GM04504 (cell line): ENCODE data around the gene CCDC12.

Experiments
- DNase-seq: peaks from one replicate; pipeline ENCODE4 v3.0.0-alpha.2; 2012; ENCODE audit warnings: low read depth

The CCDC12 gene

DNA sequence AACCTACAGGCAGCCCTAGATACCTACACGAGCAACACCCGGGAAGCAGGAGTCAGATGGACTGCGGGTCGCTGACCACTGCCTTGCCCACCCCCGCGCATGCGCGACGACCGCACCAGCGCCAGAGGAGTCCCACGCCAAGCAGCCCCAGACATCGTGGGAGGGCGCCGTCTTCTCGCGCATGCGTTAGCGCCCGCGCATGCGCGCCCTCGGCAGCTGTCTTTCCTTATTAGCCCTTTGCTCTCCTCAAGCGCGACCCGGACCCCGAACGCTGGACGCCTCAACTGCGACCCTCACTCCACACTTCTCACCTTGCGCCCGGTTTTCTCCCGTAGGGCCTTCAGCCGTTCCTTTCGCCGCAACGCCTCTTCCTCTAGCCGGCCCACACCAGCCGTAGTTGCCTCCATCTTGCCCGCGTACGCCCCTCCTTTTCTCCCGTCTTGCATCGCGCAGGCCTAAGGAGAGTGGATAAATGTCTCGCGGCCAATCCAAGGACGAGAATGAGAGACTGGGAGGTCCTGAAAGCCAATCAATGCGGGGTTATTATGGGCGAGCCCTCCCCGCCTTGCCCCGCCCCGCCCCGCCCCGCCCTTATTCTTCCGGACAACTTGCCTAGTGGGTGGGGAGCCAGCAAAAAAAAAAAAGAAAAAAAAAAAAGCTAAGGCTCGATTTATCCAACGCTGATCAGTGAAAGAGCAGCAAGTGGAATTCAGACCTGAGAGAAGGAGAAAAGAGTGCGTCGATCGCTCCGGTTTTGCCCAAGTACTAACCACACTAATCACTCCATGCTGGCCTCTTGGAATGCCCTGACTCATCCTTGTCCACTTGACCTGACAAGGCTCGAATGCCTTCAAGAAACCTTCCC, at the start of gene CCDC12:
Gene CCDC12, minus strand, starts transcription at position 420 of the 865 bp plus-strand sequence. Its CDS starts 13 bp downstream, at position 407.
- peak; percentile 99 for DNase-seq

DNA sequence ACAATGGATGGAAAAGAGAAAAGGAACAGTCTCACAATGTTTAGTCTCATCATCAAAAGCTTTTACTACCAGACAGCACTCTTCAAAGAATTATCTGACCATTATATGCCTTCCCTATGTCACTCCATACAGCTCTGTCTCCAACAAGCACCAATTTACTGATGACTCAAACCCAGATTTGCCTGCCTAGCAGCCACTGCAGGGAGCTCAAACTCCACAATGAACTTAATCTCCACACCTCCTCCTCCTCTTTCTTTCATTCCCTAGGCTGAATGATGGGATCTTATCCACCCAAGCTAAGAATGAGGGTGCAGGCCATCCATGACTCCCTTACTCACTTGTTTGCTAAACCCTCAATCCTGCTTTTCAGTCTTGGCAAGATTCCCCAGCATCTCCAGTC, 48.4 kb upstream of the CCDC12 start:
- DNase-seq: no peak

DNA sequence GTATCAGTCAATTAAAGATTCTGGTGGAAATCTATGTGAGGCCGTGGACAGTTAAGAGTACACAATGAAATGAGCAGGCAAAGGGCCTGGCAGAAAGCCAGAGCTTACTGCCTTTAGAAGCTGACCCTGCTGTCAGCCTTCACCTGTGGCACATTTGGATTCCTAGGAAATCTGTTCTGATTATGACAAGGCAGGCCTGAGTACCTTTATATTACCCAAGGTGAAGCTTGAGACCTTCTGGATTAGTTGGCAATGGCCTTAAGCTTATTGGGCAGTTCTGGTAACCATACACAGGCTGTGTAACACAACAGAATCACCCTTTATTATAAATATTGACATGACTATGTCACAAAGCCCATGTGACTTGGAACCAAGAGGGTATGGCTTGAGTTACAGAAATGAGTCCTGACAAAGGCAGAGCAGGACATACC, 46.1 kb upstream of the CCDC12 start:
- no peak for DNase-seq

DNA sequence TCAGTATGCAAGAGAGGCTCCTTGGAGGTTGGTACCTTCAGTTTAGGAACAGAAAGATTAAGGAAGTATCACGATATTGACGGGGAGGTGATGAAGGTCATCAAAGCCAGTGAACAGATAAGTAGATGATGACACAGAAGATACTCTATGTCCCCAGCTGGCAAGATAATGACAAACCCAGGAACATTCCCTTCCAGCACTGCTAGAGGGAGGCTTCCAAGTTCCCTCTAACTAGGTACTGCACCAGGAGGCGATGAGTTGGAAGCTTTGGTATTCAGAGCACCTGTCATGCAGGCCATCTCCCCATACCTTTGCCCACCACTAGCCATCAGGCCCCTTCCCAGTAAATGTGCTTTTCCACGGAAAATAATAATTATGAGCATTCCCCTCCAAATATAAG, 43.8 kb upstream of the CCDC12 start:
- DNase-seq: no peak

DNA sequence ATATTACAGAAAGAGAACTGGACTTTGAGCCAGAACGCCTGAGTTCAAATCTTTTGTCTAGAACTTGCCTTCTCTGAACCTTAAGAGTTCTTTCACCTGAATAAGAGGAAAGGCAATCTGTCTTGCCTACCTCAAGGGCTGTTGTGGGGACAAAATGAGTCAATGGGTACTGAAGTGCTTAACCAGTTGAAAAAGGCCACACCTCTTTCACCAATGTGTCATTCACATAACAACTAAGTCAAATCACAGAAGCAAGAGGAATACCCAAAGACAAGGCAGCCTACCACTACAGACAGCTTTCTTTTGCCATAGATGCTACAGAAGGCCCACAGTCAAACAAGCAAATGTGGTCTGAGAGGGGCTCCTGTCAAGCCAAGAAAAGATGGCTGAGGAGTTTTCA, 42.7 kb upstream of the CCDC12 start:
- DNase-seq: no peak

DNA sequence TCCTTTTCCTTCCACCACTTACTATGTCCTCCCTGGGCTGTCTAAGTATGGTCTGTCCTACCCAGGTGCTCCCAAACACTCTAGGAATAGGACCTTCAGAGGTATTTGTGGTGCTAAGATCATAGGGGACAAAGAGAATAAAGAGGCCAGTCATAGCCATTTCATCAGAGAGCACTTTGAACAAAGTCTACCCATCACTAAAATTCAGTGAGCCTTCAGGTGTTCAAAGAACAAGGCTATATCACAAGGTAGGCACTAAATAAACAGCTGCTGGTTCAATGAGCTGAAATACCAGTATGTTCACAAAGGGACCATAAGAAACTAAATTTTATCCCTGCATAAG, 41.7 kb upstream of the CCDC12 start:
- DNase-seq: no peak

DNA sequence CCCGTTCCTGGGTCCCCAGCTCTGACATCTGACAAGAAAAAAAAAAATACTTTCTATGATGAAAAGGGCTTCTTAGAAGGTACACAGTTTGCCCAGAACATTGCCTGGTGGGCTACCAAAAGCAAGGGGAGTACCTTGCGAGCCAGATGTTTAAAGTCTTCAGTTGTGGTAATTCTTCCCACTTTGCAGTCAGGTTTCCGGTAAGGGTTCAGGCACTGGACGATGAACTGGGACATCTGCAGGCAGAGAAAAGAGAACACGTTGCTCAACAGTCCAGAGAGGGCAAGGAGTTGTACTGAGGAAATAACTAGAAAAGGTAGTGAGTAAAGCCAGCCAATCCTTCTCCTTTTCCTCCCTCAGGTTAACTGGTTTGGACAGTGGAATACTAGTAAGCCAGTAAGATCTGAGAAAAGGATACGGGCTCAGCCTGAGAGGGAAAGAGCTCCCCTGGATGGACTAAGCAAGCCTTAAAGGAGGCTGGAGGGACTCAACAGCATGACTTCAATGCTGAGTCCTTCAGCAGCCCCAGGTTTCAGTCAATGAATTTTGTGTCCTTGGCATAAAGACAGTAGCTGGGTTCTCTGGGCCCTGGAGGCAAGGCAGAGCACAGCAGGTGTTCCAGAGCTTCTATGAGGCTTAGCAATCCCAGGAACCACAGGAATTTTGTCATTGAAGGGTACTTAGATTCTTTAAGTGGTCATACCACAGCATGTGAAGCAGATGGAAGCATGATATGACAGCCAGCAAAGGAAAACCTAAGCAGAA, 41.1 kb upstream of the CCDC12 start:
- no peak for DNase-seq

DNA sequence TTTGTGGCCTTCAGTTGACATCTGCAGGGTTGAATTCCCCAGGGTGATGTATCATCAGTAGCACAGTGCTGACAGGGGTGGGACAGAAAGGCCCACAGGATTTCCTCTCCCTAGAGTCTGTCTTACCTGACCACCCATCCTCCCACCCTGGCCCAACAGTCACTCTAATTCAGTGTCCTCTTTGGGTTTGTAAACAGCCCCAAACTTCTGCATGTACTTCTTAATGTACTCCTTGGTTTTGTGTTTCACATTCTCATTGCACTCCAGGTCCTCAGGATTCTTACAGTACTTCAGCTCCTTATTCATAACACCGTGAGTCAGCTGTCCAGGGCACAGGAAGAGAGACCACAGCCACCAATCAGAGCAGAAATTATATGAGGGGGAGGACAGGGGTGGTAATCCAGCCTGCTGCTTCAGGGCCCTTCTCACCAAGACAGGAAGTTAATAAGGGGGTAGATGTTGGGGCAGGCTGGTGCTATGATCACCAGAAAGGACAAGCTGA, 40.4 kb upstream of the CCDC12 start:
- DNase-seq: peak; percentile 61

DNA sequence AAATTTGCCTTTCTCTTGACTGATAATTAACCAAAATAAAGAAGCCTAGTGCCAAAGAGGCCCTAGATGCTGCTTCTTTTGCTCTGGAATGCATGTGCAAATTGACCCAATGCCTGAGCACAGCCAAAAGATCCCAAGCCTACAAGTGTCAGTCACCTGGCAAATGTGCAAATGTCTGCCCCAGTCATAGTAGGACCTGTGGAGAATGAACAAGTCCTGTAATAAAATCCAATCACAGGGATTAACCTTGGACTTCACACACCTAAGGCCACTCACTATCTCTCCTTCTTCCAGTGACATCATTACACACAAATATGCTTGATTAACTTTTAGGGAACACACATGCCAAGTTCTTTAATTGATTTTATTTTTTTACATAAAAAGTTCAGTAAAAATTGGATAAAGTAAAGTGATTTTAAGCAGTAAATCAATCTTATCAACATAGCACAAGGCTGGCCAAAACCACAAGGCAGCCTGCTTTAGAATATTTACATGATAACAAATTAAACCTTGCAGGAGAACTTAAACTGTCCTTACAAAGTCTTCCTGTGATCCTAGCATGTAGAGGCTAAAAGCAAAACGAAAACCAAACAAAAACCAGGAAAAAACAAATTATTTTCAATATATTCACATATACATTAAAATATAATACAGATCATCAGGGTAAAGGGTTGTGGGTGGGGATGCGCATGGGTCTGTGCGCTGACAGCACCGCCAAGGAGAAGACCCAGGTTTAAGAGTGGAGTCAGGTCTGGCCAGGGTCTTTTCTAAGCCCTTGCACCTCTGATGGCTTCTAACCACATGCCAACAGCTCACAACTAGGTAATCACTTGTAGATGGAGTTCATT, 39.8 kb upstream of the CCDC12 start:
- DNase-seq: no peak

DNA sequence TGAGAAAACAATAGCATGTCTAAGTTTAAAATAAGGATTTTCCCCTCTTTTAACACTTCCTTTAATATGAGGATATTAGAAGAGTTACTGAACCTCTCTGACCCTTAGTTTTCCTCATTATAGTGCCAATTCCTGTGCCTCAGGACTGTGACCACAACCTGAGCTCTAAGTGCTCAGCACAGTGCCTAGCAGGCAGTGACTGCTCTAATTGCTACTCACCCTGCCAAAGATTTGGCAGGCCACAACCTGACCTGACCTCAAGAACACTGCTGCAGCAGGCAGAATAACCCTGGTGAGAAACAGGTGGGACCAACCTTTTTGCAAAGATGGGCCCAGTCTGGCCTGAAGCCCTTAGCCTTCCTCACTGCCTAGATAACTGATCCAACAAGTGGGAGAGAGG, 38.6 kb upstream of the CCDC12 start:
- no peak for DNase-seq

DNA sequence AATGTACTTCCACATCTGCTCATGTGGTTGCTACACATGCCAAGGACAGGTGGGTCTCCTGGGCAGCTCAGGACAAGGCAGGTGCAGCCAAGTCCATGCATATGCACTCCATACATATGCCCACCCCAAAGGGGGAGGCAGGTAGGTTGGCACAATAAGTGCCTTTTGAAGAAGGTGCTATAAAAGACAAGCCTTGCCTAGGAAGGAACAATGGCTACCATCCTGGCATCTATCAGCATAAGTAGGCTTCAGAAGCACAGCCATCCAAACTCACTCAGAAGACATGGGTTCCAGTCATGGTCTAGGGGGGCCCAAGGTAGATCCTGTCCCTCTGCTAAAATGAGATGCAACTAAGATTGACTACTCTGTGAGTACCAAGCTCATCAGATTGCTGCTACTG, 37.5 kb upstream of the CCDC12 start:
- DNase-seq: no peak

DNA sequence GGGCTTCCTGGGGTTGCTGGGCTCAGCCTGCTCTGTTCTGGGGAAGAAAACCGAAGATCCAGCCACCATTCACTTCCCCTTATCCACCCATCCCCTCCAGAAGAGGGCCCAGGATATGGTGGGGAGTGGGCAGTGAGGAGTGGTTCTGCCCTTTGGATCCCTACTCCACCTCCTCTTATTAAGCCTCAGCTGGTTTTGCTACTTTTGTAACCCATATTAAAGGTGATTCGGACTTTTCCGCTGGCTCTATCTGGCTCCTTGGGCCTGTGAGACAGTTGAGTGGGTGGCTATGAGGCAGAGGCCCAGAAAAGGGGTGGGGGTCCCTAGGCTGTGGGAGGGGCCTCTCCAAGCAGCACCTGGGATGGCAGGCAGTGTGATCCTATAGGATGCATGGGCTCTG, 36.7 kb upstream of the CCDC12 start:
- no peak for DNase-seq

DNA sequence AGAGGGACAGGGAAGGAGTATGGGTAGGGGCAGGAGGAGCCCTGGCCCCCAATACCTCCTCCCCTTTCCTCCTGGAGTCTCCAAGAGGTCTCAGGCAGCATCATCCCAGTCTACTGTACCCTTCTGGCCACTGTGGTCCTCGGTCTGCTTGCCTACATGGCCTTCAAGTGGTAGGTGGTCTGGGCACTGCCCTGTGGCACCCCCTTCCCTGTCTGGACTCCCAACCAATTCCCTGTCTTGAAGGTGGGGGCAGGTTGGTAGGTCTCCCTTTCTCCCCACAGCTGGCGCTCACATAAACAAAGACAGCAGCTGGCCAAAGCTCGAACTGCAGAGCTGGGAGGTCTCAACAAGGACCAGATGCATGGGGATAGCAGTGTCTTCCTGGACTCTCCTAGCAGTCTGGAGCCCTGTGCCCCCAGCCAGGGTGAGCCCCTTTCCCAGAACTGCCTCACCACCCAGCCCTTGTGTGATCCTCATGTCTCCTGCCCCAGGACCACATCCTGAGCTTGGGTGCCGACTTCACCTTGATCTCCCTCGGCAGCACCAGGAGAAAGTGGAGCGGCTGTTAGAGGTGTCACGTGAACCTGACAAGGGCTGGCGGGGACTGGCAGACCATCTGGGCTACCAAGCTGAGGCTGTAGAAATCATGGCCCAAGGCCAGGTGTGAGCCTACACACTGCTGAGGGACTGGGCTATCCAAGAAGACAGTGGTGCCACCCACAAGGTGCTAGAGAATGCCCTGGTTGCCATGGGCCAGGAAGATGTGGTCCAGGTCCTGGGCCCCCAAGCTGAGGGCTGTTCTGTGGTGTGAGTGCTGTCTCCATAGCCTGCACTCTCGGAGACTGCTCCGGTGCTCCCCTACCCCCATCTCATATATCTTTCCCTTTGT, 36.0 kb upstream of the CCDC12 start:
- no peak for DNase-seq

DNA sequence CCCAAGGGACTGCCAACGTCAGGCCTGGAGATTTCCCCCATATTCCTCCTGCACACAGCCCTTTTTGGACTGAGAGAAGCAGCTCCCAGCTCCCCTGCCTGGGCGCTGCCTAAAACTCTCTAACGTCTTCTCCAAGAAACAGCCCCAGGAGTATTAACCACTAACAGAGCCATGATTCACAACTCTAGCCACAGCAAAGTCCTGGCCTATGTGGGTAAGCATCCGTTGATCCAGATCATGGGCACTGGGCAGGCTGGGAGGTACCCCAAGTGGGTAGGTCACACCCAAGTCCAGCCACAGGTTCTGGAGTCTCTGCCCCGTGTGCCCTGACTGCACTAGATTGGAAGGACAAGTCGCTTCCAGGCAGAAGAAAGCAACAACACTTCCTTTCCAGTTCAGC, 34.8 kb upstream of the CCDC12 start:
- DNase-seq: no peak

DNA sequence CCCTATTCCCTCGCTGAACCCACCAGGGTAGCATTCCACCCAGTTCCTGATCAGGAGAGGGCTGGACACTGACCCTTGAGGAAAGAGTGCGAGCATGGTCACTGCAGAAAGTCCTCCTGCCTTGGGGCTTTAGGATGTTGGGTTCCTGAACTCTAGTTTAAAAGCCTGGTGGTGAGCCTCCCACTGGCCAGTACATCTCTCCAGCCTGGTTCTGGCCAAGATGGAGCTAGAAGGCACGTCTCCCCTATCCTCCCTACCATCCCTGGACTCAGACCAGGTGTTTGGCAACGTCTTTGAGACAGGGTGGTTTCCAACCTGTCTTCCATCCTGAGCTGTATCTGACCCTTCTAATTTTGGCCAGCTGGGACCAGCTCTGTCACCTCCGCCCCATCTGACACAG, 34.4 kb upstream of the CCDC12 start:
- DNase-seq: no peak

DNA sequence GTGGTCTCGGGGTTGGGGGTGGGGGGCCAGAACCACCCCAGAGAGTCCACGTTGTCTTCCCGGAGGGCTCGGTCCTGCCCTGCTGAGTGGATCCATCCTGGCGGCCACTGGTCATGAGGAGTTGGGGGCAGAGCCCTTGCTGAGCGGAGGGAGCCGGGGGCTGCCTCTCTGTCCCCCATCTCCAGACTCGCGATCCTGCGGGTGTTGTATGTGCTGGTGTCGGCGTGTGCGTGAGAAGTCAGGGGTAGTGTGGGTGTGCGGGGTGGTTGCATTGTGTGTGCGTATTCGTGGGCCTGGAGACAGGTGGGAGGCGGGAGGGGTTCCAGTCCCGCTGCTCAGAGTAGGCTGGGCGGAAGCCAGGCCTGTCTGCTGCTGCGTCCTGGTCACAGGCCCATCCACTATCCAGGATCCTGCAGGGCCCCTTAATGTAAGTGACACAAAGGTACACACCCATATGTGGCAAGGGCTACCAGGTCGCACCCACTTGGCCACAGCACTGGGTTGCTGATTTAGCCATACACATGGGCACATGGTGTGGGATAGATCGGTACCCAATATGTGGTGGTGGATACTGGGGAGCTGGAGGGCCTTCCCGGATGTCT, 33.7 kb upstream of the CCDC12 start:
- no peak for DNase-seq

DNA sequence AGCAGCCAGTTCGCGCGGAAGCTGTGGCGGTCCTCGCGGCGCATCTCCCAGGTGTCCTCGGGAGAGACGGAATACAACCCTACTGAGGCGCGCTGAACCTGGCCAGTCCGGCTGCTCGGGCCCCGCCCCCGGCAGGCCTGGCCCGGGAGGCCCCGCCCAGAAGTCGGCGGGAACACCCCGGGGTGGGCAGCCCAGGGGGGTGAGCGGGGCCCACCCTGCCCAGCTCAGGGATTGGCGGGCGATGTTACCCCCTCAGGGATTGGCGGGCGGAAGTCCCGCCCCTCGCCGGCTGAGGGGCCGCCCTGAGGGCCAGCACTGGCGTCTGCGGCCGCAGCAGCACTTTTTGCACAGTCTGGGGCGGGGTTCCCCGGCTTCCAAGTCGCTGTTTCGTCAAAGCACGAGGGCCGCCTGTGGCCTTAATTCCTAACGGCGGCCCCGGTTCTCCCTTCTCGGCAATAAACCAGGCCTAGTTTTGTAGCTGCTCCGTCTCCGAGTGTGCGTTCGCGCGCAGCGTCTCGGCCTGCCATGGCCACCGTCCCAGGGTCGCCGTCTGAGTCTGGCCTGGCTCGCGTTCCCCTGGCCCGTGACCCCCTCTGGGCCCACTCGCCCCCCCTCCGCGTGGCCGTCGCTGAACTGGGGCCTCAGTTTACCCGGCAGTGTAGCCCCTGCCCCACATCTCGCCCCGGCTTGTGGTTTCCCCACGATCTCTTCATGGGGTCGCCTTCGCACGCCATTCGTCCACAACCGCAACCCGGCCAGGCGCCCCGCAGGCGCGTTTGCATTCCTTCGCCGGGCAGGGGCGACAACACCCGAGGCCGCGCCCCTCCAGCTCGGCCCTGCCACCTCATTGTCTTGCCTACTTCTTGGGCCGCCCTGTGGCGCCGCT, 32.9 kb upstream of the CCDC12 start:
- DNase-seq: peak; percentile 82

DNA sequence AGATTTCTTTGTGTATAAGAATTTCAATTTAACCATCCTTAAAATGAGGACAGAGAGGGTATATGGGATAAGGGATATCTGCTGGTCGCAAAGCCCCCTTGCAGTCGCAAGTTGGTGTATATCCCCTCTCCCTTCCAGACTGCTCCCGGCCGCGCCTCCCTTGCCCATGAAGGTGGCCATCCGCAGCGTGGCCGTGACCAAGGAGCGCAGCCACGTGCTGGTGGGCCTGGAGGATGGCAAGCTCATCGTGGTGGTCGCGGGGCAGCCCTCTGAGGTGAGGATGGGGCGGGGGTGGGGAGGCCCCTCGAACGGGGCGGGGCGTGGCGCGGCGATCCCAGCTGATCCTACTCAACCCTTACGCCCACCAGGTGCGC, 32.3 kb upstream of the CCDC12 start:
- DNase-seq: no peak

DNA sequence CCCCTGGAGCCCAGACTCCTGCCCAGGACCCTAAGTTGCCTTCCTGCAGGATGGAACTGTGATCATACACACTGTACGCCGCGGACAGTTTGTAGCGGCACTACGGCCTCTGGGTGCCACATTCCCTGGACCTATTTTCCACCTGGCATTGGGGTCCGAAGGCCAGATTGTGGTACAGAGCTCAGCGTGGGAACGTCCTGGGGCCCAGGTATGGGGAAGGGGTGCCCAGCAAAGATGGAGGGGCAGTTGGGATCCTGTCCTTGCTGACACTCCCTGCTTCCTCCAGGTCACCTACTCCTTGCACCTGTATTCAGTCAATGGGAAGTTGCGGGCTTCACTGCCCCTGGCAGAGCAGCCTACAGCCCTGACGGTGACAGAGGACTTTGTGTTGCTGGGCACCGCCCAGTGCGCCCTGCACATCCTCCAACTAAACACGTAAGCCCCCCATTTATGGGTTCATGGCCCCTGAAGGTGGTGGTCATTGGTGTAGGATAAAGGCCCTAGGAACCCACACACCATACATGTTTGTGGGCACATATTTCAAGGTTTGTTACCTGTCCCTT, 31.8 kb upstream of the CCDC12 start:
- DNase-seq: no peak
